ENCODE results near the gene ITGA8.

ITGA8 gene

GRCh38 chr10:15469111-15469510 lies 250.6 kb downstream of the ITGA8 start:
- no peak for DNase-seq
- Histone ChIP-seq H3K9me3 (ENCODE audit: control insufficient read depth, low read length) (no peaks in the 10 kb centered on the region), H3K27ac (ENCODE audit: insufficient read depth, low read length, poor library complexity, severe bottlenecking) (no peak overlapping the region), H3K4me1 (ENCODE audit: control insufficient read depth, insufficient read depth, low read length, poor library complexity, severe bottlenecking) (no peaks in the 10 kb centered on the region), H3K4me3 (ENCODE audit: insufficient read depth, low read depth, low read length, poor library complexity, severe bottlenecking) (no peak overlapping the region), H3K36me3 (ENCODE audit: control insufficient read depth, insufficient read depth, low read length) (no peaks in the 10 kb centered on the region), H3K27me3 (replicated peaks; ENCODE audit: control insufficient read depth, insufficient read depth, low read length, poor library complexity, severe bottlenecking) (peaks cover 5% of the 10 kb centered on the region)

DNA sequence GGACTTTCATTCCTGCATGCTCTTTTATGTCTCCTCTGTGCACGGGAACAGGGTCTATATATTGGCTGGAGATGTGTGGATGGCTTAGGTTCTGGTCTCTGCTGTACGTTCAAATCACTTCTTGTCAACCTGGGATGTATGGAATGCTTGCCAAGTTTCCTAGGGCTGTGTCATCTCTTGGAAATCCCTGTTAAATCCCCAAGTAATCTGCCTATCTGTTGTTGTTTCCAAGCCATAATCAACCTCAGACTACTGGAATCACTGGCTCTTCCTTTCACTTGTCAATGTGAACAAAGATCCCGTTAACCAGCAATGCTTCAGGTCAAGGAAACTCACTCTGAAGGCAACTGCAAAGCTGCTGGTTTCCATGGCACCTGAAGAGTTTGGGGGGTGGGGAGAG lies 255.3 kb downstream of the ITGA8 start:
- Histone ChIP-seq H3K4me3 (ENCODE audit: insufficient read depth, low read depth, low read length, poor library complexity, severe bottlenecking) (no peak overlapping the region), H3K27me3 (replicated peaks; ENCODE audit: control insufficient read depth, insufficient read depth, low read length, poor library complexity, severe bottlenecking) (no peaks in the 10 kb centered on the region), H3K27ac (ENCODE audit: insufficient read depth, low read length, poor library complexity, severe bottlenecking) (no peak overlapping the region), H3K9me3 (ENCODE audit: control insufficient read depth, low read length) (no peaks in the 10 kb centered on the region), H3K36me3 (ENCODE audit: control insufficient read depth, insufficient read depth, low read length) (no peaks in the 10 kb centered on the region), H3K4me1 (ENCODE audit: control insufficient read depth, insufficient read depth, low read length, poor library complexity, severe bottlenecking) (no peaks in the 10 kb centered on the region)
- no peak for DNase-seq
